H9 (cell line): ENCODE data around the gene AACS. TPM values are rescaled to one million over a fixed set of nuclear protein-coding genes. Genes with fewer than 3 reads are reported as not detected.

ENCODE experiments used
- DNase-seq: peaks from one replicate; pipeline ENCODE4 v3.0.0-alpha.2; 2017
- H2AFZ ChIP-seq: one replicate; pipeline ENCODE4 v1.6.1; 2013; ENCODE audit warnings: mild to moderate bottlenecking, low read length, control low read depth, moderate library complexity
- H2AK5ac ChIP-seq: 2 replicates; pipeline ENCODE4 v1.6.1; 2013; ENCODE audit warnings: low read length, control low read depth, mixed read lengths; ENCODE audit not compliant: insufficient read length
- H2BK120ac ChIP-seq: one replicate; pipeline ENCODE4 v1.6.1; 2013; ENCODE audit warnings: low read depth, mild to moderate bottlenecking, low read length, control low read depth, inconsistent platforms; ENCODE audit not compliant: poor library complexity, severe bottlenecking
- H2BK12ac ChIP-seq: 2 replicates; pipeline ENCODE4 v1.6.1; 2013; ENCODE audit warnings: low read length, control low read depth, mixed read lengths, low read depth; ENCODE audit not compliant: insufficient read length
- H2BK15ac ChIP-seq: 2 replicates; pipeline ENCODE4 v1.6.1; 2013; ENCODE audit warnings: low read depth, low read length, control low read depth
- H2BK20ac ChIP-seq: one replicate; pipeline ENCODE4 v1.6.1; 2013; ENCODE audit warnings: low read depth, mild to moderate bottlenecking, low read length, control low read depth, inconsistent platforms; ENCODE audit not compliant: poor library complexity, severe bottlenecking
- H2BK5ac ChIP-seq: 2 replicates; pipeline ENCODE4 v1.6.1; 2013; ENCODE audit warnings: low read length, control low read depth, mixed read lengths; ENCODE audit not compliant: insufficient read length
- H3K14ac ChIP-seq: 2 replicates; pipeline ENCODE4 v1.6.1; 2013; ENCODE audit warnings: low read length, control low read depth; ENCODE audit not compliant: insufficient read depth
- H3K18ac ChIP-seq: 2 replicates; pipeline ENCODE4 v1.6.1; 2013; ENCODE audit warnings: low read depth, mild to moderate bottlenecking, mixed read lengths, low read length, control low read depth; ENCODE audit not compliant: insufficient read length
- H3K23ac ChIP-seq: 2 replicates; pipeline ENCODE4 v1.6.1; 2013; ENCODE audit warnings: low read length, control low read depth, mixed read lengths, low read depth; ENCODE audit not compliant: insufficient read length
- H3K23me2 ChIP-seq: 2 replicates; pipeline ENCODE4 v1.6.1; 2013; ENCODE audit warnings: low read depth, mild to moderate bottlenecking, mixed read lengths, low read length, control low read depth; ENCODE audit not compliant: insufficient read length, poor library complexity, severe bottlenecking
- H3K27ac ChIP-seq: 2 replicates; pipeline ENCODE4 v1.5.1; 2013; ENCODE audit warnings: low read length, control low read depth, mixed read lengths, low read depth; ENCODE audit not compliant: insufficient read length
- H3K27me3 ChIP-seq: 2 replicates; pipeline ENCODE4 v1.6.1; 2013; ENCODE audit warnings: low read length, control low read depth, inconsistent platforms; ENCODE audit not compliant: insufficient read depth
- H3K4ac ChIP-seq: 2 replicates; pipeline ENCODE4 v1.6.1; 2013; ENCODE audit warnings: low read depth, mild to moderate bottlenecking, control low read depth, inconsistent platforms, low read length, moderate library complexity
- H3K4me1 ChIP-seq: 2 replicates; pipeline ENCODE4 v1.6.1; 2013; ENCODE audit warnings: low read length, control low read depth, inconsistent platforms; ENCODE audit not compliant: insufficient read depth
- H3K4me2 ChIP-seq: 2 replicates; pipeline ENCODE4 v1.6.1; 2013; ENCODE audit warnings: low read length, control low read depth, mixed read lengths; ENCODE audit not compliant: insufficient read length, insufficient read depth
- H3K56ac ChIP-seq: 2 replicates; pipeline ENCODE4 v1.6.1; 2013; ENCODE audit warnings: low read depth, mild to moderate bottlenecking, mixed read lengths, low read length, control low read depth; ENCODE audit not compliant: insufficient read length
- H3K79me1 ChIP-seq: 2 replicates; pipeline ENCODE4 v1.6.1; 2013; ENCODE audit warnings: low read depth, mild to moderate bottlenecking, moderate library complexity, low read length, control low read depth, inconsistent platforms; ENCODE audit not compliant: insufficient read depth, poor library complexity, severe bottlenecking
- H3K79me2 ChIP-seq: 2 replicates; pipeline ENCODE4 v1.6.1; 2013; ENCODE audit warnings: low read length, control low read depth, inconsistent platforms; ENCODE audit not compliant: insufficient read depth
- H3K9ac ChIP-seq: 2 replicates; pipeline ENCODE4 v1.6.1; 2013; ENCODE audit warnings: low read length, control low read depth, mixed read lengths; ENCODE audit not compliant: insufficient read length; ENCODE audit errors: extremely low read depth
- H3K9me3 ChIP-seq: one replicate; pipeline ENCODE4 v1.6.1; 2013; ENCODE audit warnings: low read depth, low read length, inconsistent platforms; ENCODE audit not compliant: control insufficient read depth
- H3T11ph ChIP-seq: one replicate; pipeline ENCODE4 v1.6.1; 2013; ENCODE audit warnings: mild to moderate bottlenecking, low read length, control low read depth, inconsistent platforms
- H4K20me1 ChIP-seq: one replicate; pipeline ENCODE4 v1.6.1; 2013; ENCODE audit not compliant: control insufficient read depth, insufficient read length, insufficient read depth
- H4K5ac ChIP-seq: 2 replicates; pipeline ENCODE4 v1.6.1; 2013; ENCODE audit warnings: low read depth, mild to moderate bottlenecking, mixed read lengths, low read length, control low read depth; ENCODE audit not compliant: insufficient read length
- H4K8ac ChIP-seq: replicated peaks from 2 replicates; pipeline ENCODE4 v1.6.1; 2013; ENCODE audit warnings: low read length, control low read depth, mixed read lengths, low read depth; ENCODE audit not compliant: insufficient read length
- H4K91ac ChIP-seq: 2 replicates; pipeline ENCODE4 v1.6.1; 2013; ENCODE audit warnings: low read depth, mild to moderate bottlenecking, moderate library complexity, mixed read lengths, low read length, control low read depth; ENCODE audit not compliant: insufficient read length
- H3K27ac Mint-ChIP-seq, 3 experiments: 2 replicates in 2 of 3; 3 replicates in 1 of 3; pipeline ENCODE4 v1.8.0; 2020 to 2021; ENCODE audit warnings: mixed read lengths in 3 of 3, mild to moderate bottlenecking in 1 of 3, moderate library complexity in 1 of 3
- H3K27me3 Mint-ChIP-seq: 2 replicates; pipeline ENCODE4 v1.8.0; 2021; ENCODE audit warnings: low read depth, mild to moderate bottlenecking, moderate library complexity, mixed read lengths
- H3K36me3 Mint-ChIP-seq, 3 experiments: 2 replicates in 2 of 3; 3 replicates in 1 of 3; pipeline ENCODE4 v1.8.0; 2020 to 2021; ENCODE audit warnings: low read depth in 3 of 3, mixed read lengths in 3 of 3; ENCODE audit not compliant: insufficient read depth in 1 of 3
- H3K4me1 Mint-ChIP-seq, 2 experiments: 2 replicates each; pipeline ENCODE4 v1.8.0; 2020; ENCODE audit warnings: mixed read lengths in 2 of 2
- H3K4me3 Mint-ChIP-seq, 2 experiments: 2 replicates in 1 of 2; 3 replicates in 1 of 2; pipeline ENCODE4 v1.8.0; 2020 to 2021; ENCODE audit warnings: mild to moderate bottlenecking in 2 of 2, mixed read lengths in 2 of 2, moderate library complexity in 1 of 2
- H3K9me3 Mint-ChIP-seq, 2 experiments: 2 replicates in 1 of 2; 3 replicates in 1 of 2; pipeline ENCODE4 v1.8.0; 2020; ENCODE audit warnings: mild to moderate bottlenecking in 2 of 2, mixed read lengths in 2 of 2, moderate library complexity in 1 of 2
- WGBS: extraction: QIAGEN DNeasy Blood & Tissue Kit; methylation state at CpG from one replicate; pipeline ENCODE4 v1.1.7; 2013; ENCODE audit warnings: missing lambda C conversion rate, low lambda C conversion rate, mixed read lengths; ENCODE audit not compliant: insufficient read length; ENCODE audit errors: extremely low coverage; 5-methylcytosine and 5-hydroxymethylcytosine counted together
- total RNA-seq: library from RNA; stranded (reverse); gene quantifications from 2 replicates; pipeline ENCODE4 v1.2.1, GENCODE V29; 2021
- TF ChIP-seq, protein P1 (sequence below): fragments of 200-600 bp; sonication (generic); conservative IDR thresholded peaks from 3 replicates; pipeline ENCODE4 v1.8.0; 2021; ENCODE audit warnings: antibody characterized with exemption, mild to moderate bottlenecking

Gene AACS
- total RNA-seq, 1 experiment from 2014 or later: 35.0 TPM

DNA sequence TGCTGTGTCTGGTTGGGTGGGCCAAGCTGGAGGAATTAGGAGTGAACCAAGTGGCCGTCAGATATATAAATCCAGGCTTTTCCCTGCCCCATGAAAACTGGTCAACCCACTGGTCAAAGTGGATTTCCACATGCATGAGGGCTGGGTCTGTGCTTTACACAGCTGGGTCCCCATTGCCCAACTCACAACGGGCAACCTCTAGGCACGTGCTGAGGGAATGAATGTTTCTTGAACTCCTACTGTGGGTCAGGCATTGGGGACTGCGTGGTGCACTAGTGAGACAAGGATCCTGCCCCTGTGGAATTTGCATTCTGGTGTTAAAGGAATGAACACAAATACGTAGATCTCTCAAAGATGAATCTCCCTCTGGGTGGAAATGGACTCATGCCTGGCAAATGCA is 7.5 kb upstream of the AACS start:
- Mint-ChIP-seq H3K4me3 (no peak overlapping the region), H3K9me3 (peaks cover 28 to 30% of the 10 kb centered on the region in 2 experiments), H3K36me3 (peaks cover 13 to 32% (median 14%) of the 10 kb centered on the region in 3 experiments), H3K27ac (no peak overlapping the region), H3K4me1 (peaks cover 5 to 16% of the 10 kb centered on the region in 2 experiments), H3K27me3 (peaks cover 3% of the 10 kb centered on the region; the same call in 1 of the 2 replicates)
- H3K9ac ChIP-seq: no peak overlapping the region
- no peak overlapping the region for H2BK20ac ChIP-seq
- DNase-seq: no peak
- no peak overlapping the region for H3K4me2 ChIP-seq
- H2BK5ac ChIP-seq: no peak overlapping the region
- no peak overlapping the region for H2BK15ac ChIP-seq
- WGBS: no CpG with 5 or more reads among the region's 5 CpGs
- H2BK12ac ChIP-seq: no peak overlapping the region
- H3K4me1 ChIP-seq: no peaks in the 10 kb centered on the region
- no peak overlapping the region for H3K18ac ChIP-seq
- no peak overlapping the region for H3K56ac ChIP-seq
- H3K9me3 ChIP-seq: peaks cover 5% of the 10 kb centered on the region
- H2AK5ac ChIP-seq: no peak overlapping the region
- no peak overlapping the region for H4K8ac ChIP-seq
- no peak overlapping the region for H2BK120ac ChIP-seq
- H3K79me2 ChIP-seq: no peaks in the 10 kb centered on the region
- no peaks in the 10 kb centered on the region for H3K79me1 ChIP-seq
- H4K91ac ChIP-seq: no peak overlapping the region
- H3T11ph ChIP-seq: no peak overlapping the region
- no peak overlapping the region for H4K5ac ChIP-seq
- no peak overlapping the region for H3K23ac ChIP-seq
- H3K14ac ChIP-seq: no peak overlapping the region
- H3K27me3 ChIP-seq: no peaks in the 10 kb centered on the region
- H3K23me2 ChIP-seq: no peaks in the 10 kb centered on the region
- no peak overlapping the region for H3K27ac ChIP-seq
- H4K20me1 ChIP-seq: no peaks in the 10 kb centered on the region
- H3K4ac ChIP-seq: no peak overlapping the region
- TF ChIP-seq, protein P1, sequence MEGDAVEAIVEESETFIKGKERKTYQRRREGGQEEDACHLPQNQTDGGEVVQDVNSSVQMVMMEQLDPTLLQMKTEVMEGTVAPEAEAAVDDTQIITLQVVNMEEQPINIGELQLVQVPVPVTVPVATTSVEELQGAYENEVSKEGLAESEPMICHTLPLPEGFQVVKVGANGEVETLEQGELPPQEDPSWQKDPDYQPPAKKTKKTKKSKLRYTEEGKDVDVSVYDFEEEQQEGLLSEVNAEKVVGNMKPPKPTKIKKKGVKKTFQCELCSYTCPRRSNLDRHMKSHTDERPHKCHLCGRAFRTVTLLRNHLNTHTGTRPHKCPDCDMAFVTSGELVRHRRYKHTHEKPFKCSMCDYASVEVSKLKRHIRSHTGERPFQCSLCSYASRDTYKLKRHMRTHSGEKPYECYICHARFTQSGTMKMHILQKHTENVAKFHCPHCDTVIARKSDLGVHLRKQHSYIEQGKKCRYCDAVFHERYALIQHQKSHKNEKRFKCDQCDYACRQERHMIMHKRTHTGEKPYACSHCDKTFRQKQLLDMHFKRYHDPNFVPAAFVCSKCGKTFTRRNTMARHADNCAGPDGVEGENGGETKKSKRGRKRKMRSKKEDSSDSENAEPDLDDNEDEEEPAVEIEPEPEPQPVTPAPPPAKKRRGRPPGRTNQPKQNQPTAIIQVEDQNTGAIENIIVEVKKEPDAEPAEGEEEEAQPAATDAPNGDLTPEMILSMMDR: no peak
- H2AFZ ChIP-seq: no peak overlapping the region
